Measurements from ENCODE around the gene MSMO1.
A peak's percentile ranks its signal among the peaks of the same experiment; 100 is the strongest.
"Not testable (repeated sequence)": the region's sequence is repeated elsewhere in the genome, so short reads cannot be mapped to it uniquely, and the experiment has no call there.

Gene MSMO1

GRCh38 chr4:165327211-165328100 lies at the start of gene MSMO1:
Gene MSMO1, plus strand, starts transcription at chr4:165327669. Its CDS starts 5,702 bp downstream, at chr4:165333371.
- H3K27me3 ChIP-seq (ENCODE audit: insufficient read depth, low read depth, severe bottlenecking), result no peaks in the 10 kb centered on the region
- H3K36me3 ChIP-seq, result peaks cover 25% of the 10 kb centered on the region
- H3K27ac ChIP-seq, result peak within 1 kb of the TSS; percentile 69
- TF ChIP-seq CTCF (IDR thresholded peaks at IDR 0.05; ENCODE audit: low read depth, low read length), result no peak
- H3K9me3 ChIP-seq (ENCODE audit: severe bottlenecking), result no peaks in the 10 kb centered on the region
- peak; percentile 100 for DNase-seq
- H3K4me3 ChIP-seq (ENCODE audit: low read depth, low read length), result peak within 1 kb of the TSS; percentile 83

- H3K9me3 ChIP-seq (ENCODE audit: severe bottlenecking); H3K36me3 ChIP-seq; H3K4me3 ChIP-seq (ENCODE audit: low read depth, low read length); H3K27ac ChIP-seq; H3K27me3 ChIP-seq (ENCODE audit: insufficient read depth, low read depth, severe bottlenecking); DNase-seq: not testable (repeated sequence)
Observed at GRCh38 chr4:165279531-165279930, 47.9 kb upstream of the MSMO1 start.

- not testable (repeated sequence) for H3K9me3 ChIP-seq (ENCODE audit: severe bottlenecking); H3K27ac ChIP-seq; H3K36me3 ChIP-seq; DNase-seq; H3K27me3 ChIP-seq (ENCODE audit: insufficient read depth, low read depth, severe bottlenecking); H3K4me3 ChIP-seq (ENCODE audit: low read depth, low read length)
Observed at GRCh38 chr4:165284697-165285096, 42.8 kb upstream of the MSMO1 start.

GRCh38 chr4:165286619-165287340 lies 40.7 kb upstream of the MSMO1 start:
- H3K9me3 ChIP-seq (ENCODE audit: severe bottlenecking); H3K4me3 ChIP-seq (ENCODE audit: low read depth, low read length); H3K27me3 ChIP-seq (ENCODE audit: insufficient read depth, low read depth, severe bottlenecking); DNase-seq; H3K36me3 ChIP-seq; H3K27ac ChIP-seq: not testable (repeated sequence)

GRCh38 chr4:165288226-165288625 lies 39.2 kb upstream of the MSMO1 start:
- no peak for TF ChIP-seq CTCF (IDR thresholded peaks at IDR 0.05; ENCODE audit: low read depth, low read length)
- Histone ChIP-seq H3K27ac (no peak overlapping the region), H3K36me3 (no peaks in the 10 kb centered on the region), H3K9me3 (ENCODE audit: severe bottlenecking) (no peaks in the 10 kb centered on the region), H3K27me3 (ENCODE audit: insufficient read depth, low read depth, severe bottlenecking) (no peaks in the 10 kb centered on the region), H3K4me3 (ENCODE audit: low read depth, low read length) (no peak overlapping the region)
- no peak for DNase-seq

GRCh38 chr4:165288639-165289422 lies 38.6 kb upstream of the MSMO1 start:
- Histone ChIP-seq H3K27ac (no peak overlapping the region), H3K9me3 (ENCODE audit: severe bottlenecking) (no peaks in the 10 kb centered on the region), H3K36me3 (no peaks in the 10 kb centered on the region), H3K4me3 (ENCODE audit: low read depth, low read length) (no peak overlapping the region), H3K27me3 (ENCODE audit: insufficient read depth, low read depth, severe bottlenecking) (no peaks in the 10 kb centered on the region)
- no peak for DNase-seq
- TF ChIP-seq CTCF (IDR thresholded peaks at IDR 0.05; ENCODE audit: low read depth, low read length), result no peak

- H3K27ac ChIP-seq, result no peak overlapping the region
- no peaks in the 10 kb centered on the region for H3K27me3 ChIP-seq (ENCODE audit: insufficient read depth, low read depth, severe bottlenecking)
- no peak for DNase-seq
- no peaks in the 10 kb centered on the region for H3K9me3 ChIP-seq (ENCODE audit: severe bottlenecking)
- no peak for TF ChIP-seq CTCF (IDR thresholded peaks at IDR 0.05; ENCODE audit: low read depth, low read length)
- no peak overlapping the region for H3K4me3 ChIP-seq (ENCODE audit: low read depth, low read length)
- H3K36me3 ChIP-seq, result no peaks in the 10 kb centered on the region
Observed at GRCh38 chr4:165289423-165289785, 38.1 kb upstream of the MSMO1 start.

Measured in WERI-Rb-1 (cell line).